K562 (cell line): ENCODE measurements around the gene CAPN2. TPM values are rescaled to one million over a fixed set of nuclear protein-coding genes. Genes with fewer than 3 reads are reported as not detected.

ENCODE experiments used
- ATF7 ChIP-seq: fragments of 450-650 bp; IDR thresholded peaks from 2 replicates; pipeline ENCODE4 v1.7.1; 2014; ENCODE audit warnings: mild to moderate bottlenecking, moderate library complexity
- BCL6 ChIP-seq: fragments of 250-450 bp; sonication (Bioruptor Pico); IDR thresholded peaks from 2 replicates; pipeline ENCODE4 v1.4.0; 2020
- EGR1 ChIP-seq: fragments of 450-650 bp; conservative IDR thresholded peaks from 2 replicates; pipeline ENCODE4 v1.6.1; 2017; ENCODE audit warnings: mild to moderate bottlenecking
- ELF2 ChIP-seq: fragments of 250-450 bp; sonication (Bioruptor Pico); IDR thresholded peaks from 2 replicates; pipeline ENCODE4 v1.5.0; 2021; ENCODE audit warnings: mild to moderate bottlenecking
- GABPB2 ChIP-seq: fragments of 250-450 bp; sonication (Bioruptor Pico); conservative IDR thresholded peaks from 2 replicates; pipeline ENCODE4 v1.5.1; 2021; ENCODE audit warnings: mild to moderate bottlenecking
- HNRNPK ChIP-seq: fragments of 200-400 bp; formaldehyde crosslinking; IDR thresholded peaks from one replicate; pipeline ENCODE4 v1.6.1; 2018; ENCODE audit warnings: mild to moderate bottlenecking, low read depth, low read length; ENCODE audit not compliant: poor library complexity, severe bottlenecking
- HSF4 ChIP-seq: fragments of 250-450 bp; sonication (Bioruptor Pico); IDR thresholded peaks from 2 replicates; pipeline ENCODE4 v2.1.2; 2022; ENCODE audit warnings: mild to moderate bottlenecking, moderate library complexity, borderline replicate concordance
- JUNB ChIP-seq: fragments of 450-650 bp; formaldehyde crosslinking; conservative IDR thresholded peaks from 2 replicates; pipeline ENCODE4 v1.4.0; 2020; ENCODE audit warnings: mild to moderate bottlenecking
- NCOA6 ChIP-seq: fragments of 450-650 bp; IDR thresholded peaks from 2 replicates; pipeline ENCODE4 v1.6.1; 2017; ENCODE audit warnings: mild to moderate bottlenecking
- NFRKB ChIP-seq: fragments of 450-650 bp; IDR thresholded peaks from 2 replicates; pipeline ENCODE4 v1.6.1; 2016; ENCODE audit warnings: low read depth
- PHB ChIP-seq: fragments of 250-450 bp; sonication (Bioruptor Pico); IDR thresholded peaks from 2 replicates; pipeline ENCODE4 v1.5.0; 2021
- SIX5 ChIP-seq, 2 experiments: IDR thresholded peaks; 2 replicates each; pipeline ENCODE4 v1.6.1; 2011; ENCODE audit warnings: low read length in 2 of 2, borderline replicate concordance in 1 of 2, low read depth in 1 of 2, mild to moderate bottlenecking in 1 of 2, moderate library complexity in 1 of 2; ENCODE audit not compliant: insufficient read depth in 1 of 2
- SMARCA5 ChIP-seq: fragments of 450-650 bp; IDR thresholded peaks from 2 replicates; pipeline ENCODE4 v1.6.1; 2016
- SMARCE1 ChIP-seq: fragments of 450-650 bp; IDR thresholded peaks from 2 replicates; pipeline ENCODE4 v1.7.1; 2016; ENCODE audit warnings: mild to moderate bottlenecking
- STAT6 ChIP-seq: sonication (generic); formaldehyde crosslinking; IDR thresholded peaks from 2 replicates; pipeline ENCODE4 v1.8.1; 2023; ENCODE audit warnings: mild to moderate bottlenecking, missing genetic modification reagents
- TCF7 ChIP-seq: sonication (generic); IDR thresholded peaks from 2 replicates; pipeline ENCODE4 v1.6.1; 2016; ENCODE audit warnings: antibody characterized with exemption, borderline replicate concordance
- TCFL5 ChIP-seq: fragments of 250-450 bp; sonication (Bioruptor Pico); conservative IDR thresholded peaks from 2 replicates; pipeline ENCODE4 v1.6.1; 2021; ENCODE audit warnings: mild to moderate bottlenecking, moderate library complexity, matching md5 sums
- XRCC4 ChIP-seq: IDR thresholded peaks from one replicate; pipeline ENCODE4 v1.6.1; 2011; ENCODE audit not compliant: insufficient read depth, insufficient read length; ENCODE audit errors: extremely low read depth
- ZKSCAN8 ChIP-seq: fragments of 200-800 bp; sonication (Bioruptor generic); IDR thresholded peaks from 2 replicates; pipeline ENCODE4 v1.6.1; 2016; ENCODE audit warnings: missing genetic modification characterization, missing compliant biosample characterization
- ZNF12 ChIP-seq: sonication (generic); formaldehyde crosslinking; IDR thresholded peaks from 2 replicates; pipeline ENCODE4 v1.4.0; 2020; ENCODE audit warnings: mild to moderate bottlenecking, missing genetic modification reagents
- ZNF146 ChIP-seq: IDR thresholded peaks from one replicate; pipeline ENCODE4 v1.6.1; 2018; ENCODE audit warnings: missing compliant biosample characterization; ENCODE audit not compliant: unreplicated experiment
- ZNF175 ChIP-seq: fragments of 200-800 bp; sonication (Bioruptor generic); IDR thresholded peaks from 2 replicates; pipeline ENCODE4 v1.6.1; 2016; ENCODE audit warnings: low read depth, mild to moderate bottlenecking, missing genetic modification characterization, missing compliant biosample characterization
- ZNF699 ChIP-seq: fragments of 250-450 bp; sonication (Bioruptor Pico); IDR thresholded peaks from 2 replicates; pipeline ENCODE4 v1.8.0; 2021; ENCODE audit warnings: mild to moderate bottlenecking, moderate library complexity; ENCODE audit not compliant: insufficient replicate concordance
- ZNF785 ChIP-seq: fragments of 250-450 bp; sonication (Bioruptor Pico); IDR thresholded peaks from 2 replicates; pipeline ENCODE4 v1.4.0; 2020; ENCODE audit warnings: mild to moderate bottlenecking
- ZNF830 ChIP-seq: fragments of 250-450 bp; sonication (Bioruptor Pico); IDR thresholded peaks from 2 replicates; pipeline ENCODE4 v1.5.0; 2021; ENCODE audit warnings: mild to moderate bottlenecking
- polyA plus RNA-seq, 8 experiments: library from polyadenylated mRNA; depleted of rRNA in 4 of 8; stranded (reverse) in 5 of 8; unstranded in 3 of 8; fragments of >200 nt; fragmentation: Nextera tagmentation in 2 of 8; fragmentation: Illumina TruSeq in 1 of 8; extraction: Ambion mirVana in 2 of 8; extraction: Trizol in 1 of 8; gene quantifications; 2 replicates each; pipeline versions ENCODE4 v1.2.1 to v1.2.3, GENCODE V29; 2011 to 2014; ENCODE audit warnings: inconsistent platforms in 1 of 8, missing spikeins in 1 of 8
- total RNA-seq, 7 experiments: library from RNA; depleted of rRNA in 6 of 7; stranded (reverse); fragments of >200 nt in 6 of 7; fragmentation: Illumina TruSeq in 2 of 7; extraction: Trizol in 2 of 7; gene quantifications; 2 replicates each; pipeline versions ENCODE4 v1.2.1 to v1.2.3, GENCODE V29; 2011 to 2021; ENCODE audit warnings: low replicate concordance in 1 of 7
- TF ChIP-seq, protein P1 (sequence below), 2 experiments: fragments of 450-650 bp; conservative IDR thresholded peaks; 2 replicates each; pipeline ENCODE4 v1.6.1; 2017; ENCODE audit warnings: mild to moderate bottlenecking in 2 of 2, moderate library complexity in 2 of 2

CAPN2 gene
- total and polyA plus RNA-seq, 9 of the 15 experiments (the other 6 are each of a cell fraction or from before 2014, with no cell fraction given), result 24.6 to 157 (median 101) TPM

DNA sequence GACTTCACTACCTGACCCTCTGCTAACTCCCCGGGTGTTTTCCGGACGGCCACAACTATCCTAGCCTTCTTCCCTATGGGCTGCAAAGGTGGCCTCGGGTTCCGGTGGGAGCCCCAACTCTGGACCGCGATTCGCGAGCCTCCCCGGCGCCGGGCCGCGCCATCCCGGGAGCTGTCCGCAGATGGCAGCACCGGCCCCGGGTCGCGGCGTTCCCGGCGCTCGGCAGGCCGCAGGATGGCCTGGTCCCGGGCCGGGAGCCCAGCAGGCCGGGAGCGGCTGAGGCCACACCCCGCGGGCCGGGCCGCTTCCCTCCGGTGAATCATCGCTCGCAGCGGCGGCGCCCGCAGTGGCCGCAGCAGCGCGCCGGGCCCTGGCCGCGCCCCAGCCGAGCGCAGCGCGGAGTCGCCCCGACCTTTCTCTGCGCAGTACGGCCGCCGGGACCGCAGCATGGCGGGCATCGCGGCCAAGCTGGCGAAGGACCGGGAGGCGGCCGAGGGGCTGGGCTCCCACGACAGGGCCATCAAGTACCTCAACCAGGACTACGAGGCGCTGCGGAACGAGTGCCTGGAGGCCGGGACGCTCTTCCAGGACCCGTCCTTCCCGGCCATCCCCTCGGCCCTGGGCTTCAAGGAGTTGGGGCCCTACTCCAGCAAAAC is at the start of gene CAPN2 (continued):
- TF ChIP-seq XRCC4 (no peak), ZKSCAN8 (CRISPR knock-in tag) (no peak), HSF4 (CRISPR knock-in tag) (no peak), NFRKB (no peak), HNRNPK (no peak), ELF2 (CRISPR knock-in tag) (no peak), ZNF12 (CRISPR knock-in tag) (no peak), STAT6 (CRISPR knock-in tag) (no peak), SMARCA5 (peak; percentile 7; the same call in 1 of the 2 replicates), JUNB (no peak), TCF7 (no peak), PHB (no peak), SIX5 (IDR thresholded peaks at IDR 0.05; ENCODE audit: borderline replicate concordance in 1 of 2, insufficient read depth in 1 of 2, low read depth in 1 of 2, low read length in 2 of 2) (no peak), EGR1 (no peak), GABPB2 (CRISPR knock-in tag) (no peak), ZNF785 (CRISPR knock-in tag) (no peak), ZNF146 (CRISPR knock-in tag) (no peak), ZNF830 (CRISPR knock-in tag) (no peak), NCOA6 (no peak), BCL6 (CRISPR knock-in tag) (no peak), ZNF175 (no peak), TCFL5 (CRISPR knock-in tag) (no peak), ATF7 (peak; percentile 83), SMARCE1 (no peak), ZNF699 (CRISPR knock-in tag) (no peak)
- TF ChIP-seq, protein P1, sequence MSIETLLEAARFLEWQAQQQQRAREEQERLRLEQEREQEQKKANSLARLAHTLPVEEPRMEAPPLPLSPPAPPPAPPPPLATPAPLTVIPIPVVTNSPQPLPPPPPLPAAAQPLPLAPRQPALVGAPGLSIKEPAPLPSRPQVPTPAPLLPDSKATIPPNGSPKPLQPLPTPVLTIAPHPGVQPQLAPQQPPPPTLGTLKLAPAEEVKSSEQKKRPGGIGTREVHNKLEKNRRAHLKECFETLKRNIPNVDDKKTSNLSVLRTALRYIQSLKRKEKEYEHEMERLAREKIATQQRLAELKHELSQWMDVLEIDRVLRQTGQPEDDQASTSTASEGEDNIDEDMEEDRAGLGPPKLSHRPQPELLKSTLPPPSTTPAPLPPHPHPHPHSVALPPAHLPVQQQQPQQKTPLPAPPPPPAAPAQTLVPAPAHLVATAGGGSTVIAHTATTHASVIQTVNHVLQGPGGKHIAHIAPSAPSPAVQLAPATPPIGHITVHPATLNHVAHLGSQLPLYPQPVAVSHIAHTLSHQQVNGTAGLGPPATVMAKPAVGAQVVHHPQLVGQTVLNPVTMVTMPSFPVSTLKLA (conservative IDR thresholded peaks at IDR 0.05), result 0 out of 4 replicates have a peak, but pooled peaks of 1 of the 2 experiments have one; percentile 32
